GM12878 (cell line): ENCODE data around the gene RPUSD1. TPM values are rescaled to one million over a fixed set of nuclear protein-coding genes. Genes with fewer than 3 reads are reported as not detected.

Source experiments
- ATAC-seq: fragments of 200-7000 bp; cut with Tn5 transposase; 3 replicates; pipeline ENCODE4 v1.9.1; 2020; ENCODE audit warnings: mild to moderate bottlenecking, moderate library complexity
- BruUV-seq: library from RNA; stranded (reverse); fragments of 400-500 nt; replicated peaks from 2 replicates; lab custom pipeline; 2021; lab: Mats Ljungman, UMichigan
- CTCF ChIA-PET: fragments of 300-600 bp; sonication (Branson Sonifier 250); formaldehyde crosslinking; extraction: SDS; loops from one replicate; lab custom pipeline; 2021; ENCODE audit warnings: inconsistent platforms; lab: Yijun Ruan, JAX
- POLR2A ChIA-PET: fragments of 350-600 bp; formaldehyde crosslinking; extraction: SDS; loops from one replicate; lab custom pipeline; 2021; ENCODE audit warnings: inconsistent platforms; lab: Charles Lee
- RAD21 ChIA-PET: fragments of 300-600 bp; sonication (Branson Sonifier 250); formaldehyde crosslinking; loops from one replicate; lab custom pipeline; 2023; ENCODE audit warnings: antibody characterized with exemption; ENCODE audit not compliant: unreplicated experiment; lab: Charles Lee
- SMC1A ChIA-PET: fragments of 300-600 bp; sonication (Branson Sonifier 250); formaldehyde crosslinking; loops from one replicate; lab custom pipeline; 2023; ENCODE audit not compliant: unreplicated experiment, uncharacterized antibody; lab: Charles Lee
- DNase-seq: peaks from one replicate; pipeline ENCODE4 v3.0.0-alpha.2; 2011; ENCODE audit warnings: low read depth, low spot score
- FAIRE-seq: peaks from 3 replicates; lab custom pipeline; 2011; peaks lifted over from hg19 to GRCh38; lab: Jason Lieb, UNC
- H2AFZ ChIP-seq: 2 replicates; pipeline ENCODE4 v1.6.0; 2011; ENCODE audit warnings: low read depth, low read length, control low read depth; ENCODE audit not compliant: control insufficient read depth
- H3K27ac ChIP-seq: 2 replicates; pipeline ENCODE4 v1.5.1; 2011; ENCODE audit warnings: control low read depth; ENCODE audit not compliant: control insufficient read depth, insufficient read depth
- H3K27me3 ChIP-seq, 2 experiments: replicated peaks in 1 of 2; 2 replicates each; pipeline versions ENCODE4 v1.6.0 to v1.6.1; 2011; ENCODE audit warnings: low read length in 1 of 2; ENCODE audit not compliant: control insufficient read depth in 2 of 2, insufficient read depth in 2 of 2
- H3K36me3 ChIP-seq, 2 experiments: 2 replicates each; pipeline ENCODE4 v1.5.1; 2011; ENCODE audit warnings: low read length in 1 of 2; ENCODE audit not compliant: control insufficient read depth in 2 of 2, insufficient read depth in 2 of 2
- H3K4me1 ChIP-seq: 2 replicates; pipeline ENCODE4 v1.6.1; 2011; ENCODE audit warnings: mild to moderate bottlenecking, low read length, moderate library complexity, mixed read lengths; ENCODE audit not compliant: control insufficient read depth, insufficient read depth
- H3K4me2 ChIP-seq: 2 replicates; pipeline ENCODE4 v1.6.0; 2011; ENCODE audit warnings: control low read depth; ENCODE audit not compliant: control insufficient read depth, insufficient read depth
- H3K4me3 ChIP-seq: fragments of 200-600 bp; sonication (generic); 2 replicates; pipeline ENCODE4 v1.5.1; 2016
- H3K79me2 ChIP-seq: 2 replicates; pipeline ENCODE4 v1.6.0; 2011; ENCODE audit warnings: low read length; ENCODE audit not compliant: control insufficient read depth, insufficient read depth
- H3K9ac ChIP-seq: 2 replicates; pipeline ENCODE4 v1.8.0; 2011; ENCODE audit warnings: low read length, control low read depth, mixed read lengths; ENCODE audit not compliant: control insufficient read depth, insufficient read depth
- H3K9me3 ChIP-seq: replicated peaks from 3 replicates; pipeline ENCODE4 v1.5.1; 2011; ENCODE audit warnings: mild to moderate bottlenecking, low read length; ENCODE audit not compliant: control insufficient read depth, insufficient read depth
- H4K20me1 ChIP-seq: 2 replicates; pipeline ENCODE4 v1.6.0; 2011; ENCODE audit not compliant: control insufficient read depth, insufficient read depth
- ATF7 ChIP-seq: fragments of 450-650 bp; IDR thresholded peaks from 2 replicates; pipeline ENCODE4 v1.6.1; 2016; ENCODE audit warnings: low read depth, mild to moderate bottlenecking
- ETV6 ChIP-seq, 2 experiments: fragments of 450-650 bp in 1 of 2; IDR thresholded peaks in 1 of 2; conservative IDR thresholded peaks in 1 of 2; 2 replicates each; pipeline ENCODE4 v1.6.1; 2014; ENCODE audit warnings: antibody characterized with exemption in 1 of 2, borderline replicate concordance in 1 of 2, low read depth in 1 of 2, mild to moderate bottlenecking in 1 of 2, moderate library complexity in 1 of 2
- HDGF ChIP-seq: fragments of 450-650 bp; IDR thresholded peaks from 2 replicates; pipeline ENCODE4 v1.6.1; 2016; ENCODE audit warnings: antibody characterized with exemption
- IRF5 ChIP-seq: fragments of 450-650 bp; IDR thresholded peaks from 2 replicates; pipeline ENCODE4 v1.6.1; 2017; ENCODE audit warnings: borderline replicate concordance
- MEF2A ChIP-seq: IDR thresholded peaks from 2 replicates; pipeline ENCODE4 v1.6.1; 2011; ENCODE audit warnings: low read depth, mild to moderate bottlenecking, low read length, moderate library complexity; ENCODE audit not compliant: insufficient read depth
- MXI1 ChIP-seq: fragments of 150-350 bp; IDR thresholded peaks from 2 replicates; pipeline ENCODE4 v1.6.1; 2011; ENCODE audit warnings: low read depth, mild to moderate bottlenecking, inconsistent platforms, low read length, improper control_type of control experiment
- MYB ChIP-seq: fragments of 150-350 bp; IDR thresholded peaks from 2 replicates; pipeline ENCODE4 v1.6.1; 2014; ENCODE audit warnings: mild to moderate bottlenecking, low read depth, low read length, borderline replicate concordance
- NBN ChIP-seq: fragments of 450-650 bp; IDR thresholded peaks from 2 replicates; pipeline ENCODE4 v1.6.1; 2016
- NFXL1 ChIP-seq: fragments of 450-650 bp; IDR thresholded peaks from 2 replicates; pipeline ENCODE4 v1.6.1; 2017; ENCODE audit warnings: antibody characterized with exemption, mild to moderate bottlenecking, borderline replicate concordance
- NR2C1 ChIP-seq: fragments of 450-650 bp; IDR thresholded peaks from 2 replicates; pipeline ENCODE4 v1.6.1; 2017; ENCODE audit warnings: antibody characterized with exemption, mild to moderate bottlenecking, moderate library complexity
- NR2C2 ChIP-seq: IDR thresholded peaks from 2 replicates; pipeline ENCODE4 v1.6.1; 2011; ENCODE audit warnings: borderline replicate concordance, low read depth; ENCODE audit not compliant: control insufficient read depth, insufficient read length
- PKNOX1 ChIP-seq: fragments of 450-650 bp; IDR thresholded peaks from 2 replicates; pipeline ENCODE4 v1.6.1; 2016; ENCODE audit warnings: mild to moderate bottlenecking
- POU2F2 ChIP-seq: IDR thresholded peaks from 3 replicates; pipeline ENCODE4 v1.6.1; 2011; ENCODE audit warnings: low read depth, mild to moderate bottlenecking, low read length, borderline replicate concordance
- RUNX3 ChIP-seq: IDR thresholded peaks from 2 replicates; pipeline ENCODE4 v1.6.1; 2012; ENCODE audit warnings: low read length, inconsistent platforms
- SKIL ChIP-seq: fragments of 450-650 bp; IDR thresholded peaks from 2 replicates; pipeline ENCODE4 v1.6.1; 2017; ENCODE audit warnings: mild to moderate bottlenecking, low read depth, inconsistent platforms; ENCODE audit not compliant: poor library complexity, severe bottlenecking
- SMAD1 ChIP-seq: fragments of 450-650 bp; IDR thresholded peaks from 2 replicates; pipeline ENCODE4 v1.6.1; 2018; ENCODE audit warnings: mild to moderate bottlenecking, low read depth; ENCODE audit not compliant: partially characterized antibody
- SPI1 ChIP-seq: IDR thresholded peaks from 2 replicates; pipeline ENCODE4 v1.6.1; 2011; ENCODE audit warnings: low read depth, mild to moderate bottlenecking, low read length, moderate library complexity, borderline replicate concordance; ENCODE audit not compliant: insufficient read depth
- TBL1XR1 ChIP-seq: IDR thresholded peaks from 2 replicates; pipeline ENCODE4 v1.6.1; 2012; ENCODE audit warnings: low read depth, low read length, improper control_type of control experiment
- TCF12 ChIP-seq: IDR thresholded peaks from 2 replicates; pipeline ENCODE4 v1.6.1; 2011; ENCODE audit warnings: low read depth, mild to moderate bottlenecking, low read length
- TCF3 ChIP-seq: IDR thresholded peaks from 2 replicates; pipeline ENCODE4 v1.6.1; 2012; ENCODE audit warnings: low read depth, mild to moderate bottlenecking, low read length, borderline replicate concordance; ENCODE audit not compliant: insufficient read depth
- WGBS: methylation state at CpG from one replicate; pipeline ENCODE4 v1.1.6; 2016; ENCODE audit warnings: low lambda C conversion rate; ENCODE audit not compliant: insufficient replicate concordance, insufficient coverage; ENCODE audit errors: missing lambda C conversion rate; 5-methylcytosine and 5-hydroxymethylcytosine counted together
- in situ Hi-C: fragments of 300-500 bp; cut with MboI; formaldehyde crosslinking; loops from 9 replicates; pipeline ENCODE4 v1.14.3; 2018; ENCODE audit warnings: mixed read lengths
- intact Hi-C: fragments of 100-400 bp; cut with micrococcal nuclease; formaldehyde crosslinking; loops from one replicate; pipeline ENCODE4 v1.14.2; 2022; ENCODE audit not compliant: unreplicated experiment
- polyA plus RNA-seq, 11 experiments: library from polyadenylated mRNA; depleted of rRNA in 4 of 11; unstranded in 6 of 11; stranded (reverse) in 5 of 11; fragments of >200 nt; fragmentation: Nextera tagmentation in 4 of 11; fragmentation: Illumina TruSeq in 1 of 11; extraction: Ambion mirVana in 4 of 11; extraction: Trizol in 1 of 11; gene quantifications; 1 replicate in 1 of 11; 2 replicates in 10 of 11; pipeline versions ENCODE4 v1.2.1 to v1.2.3, GENCODE V29; 2011 to 2016; ENCODE audit warnings: inconsistent platforms in 2 of 11, missing spikeins in 2 of 11, low read depth in 1 of 11
- total RNA-seq, 4 experiments: library from RNA; depleted of rRNA in 3 of 4; stranded (reverse); fragments of >200 nt in 3 of 4; fragmentation: Illumina TruSeq in 1 of 4; extraction: Trizol in 1 of 4; gene quantifications; 2 replicates each; pipeline versions ENCODE4 v1.2.1 to v1.2.3, GENCODE V29; 2013 to 2021

The RPUSD1 gene
- total and polyA plus RNA-seq, 10 of the 15 experiments (the other 5 are each of a cell fraction or from before 2014, with no cell fraction given): 0.55 to 49.9 (median 21.1) TPM

GRCh38 chr16:824601-825000, 36.4 kb upstream of the RPUSD1 start (continued):
- TF ChIP-seq SKIL: no peak
- no peak for TF ChIP-seq MYB
- TF ChIP-seq SPI1: no peak
- no peak for TF ChIP-seq IRF5
- TF ChIP-seq NR2C2: no peak
- no peak for TF ChIP-seq TCF12
- TF ChIP-seq ETV6 (conservative IDR thresholded peaks at IDR 0.05 in 1 of 2, IDR thresholded peaks at IDR 0.05 in 1 of 2; ENCODE audit: borderline replicate concordance in 1 of 2, low read depth in 1 of 2): no peak
- no peak for TF ChIP-seq NBN
- TF ChIP-seq NFXL1: no peak

- intact Hi-C loops: no loop called here
- POLR2A ChIA-PET: no interaction called here
- no peaks in the 10 kb centered on the region for H4K20me1 ChIP-seq
- 58% methylated on average over 16 of the region's 22 CpGs for WGBS
- no peaks in the 10 kb centered on the region for H3K36me3 ChIP-seq
- ATAC-seq: no peak
- no peaks in the 10 kb centered on the region for H3K4me1 ChIP-seq
- CTCF ChIA-PET: no interaction called here
- SMC1A ChIA-PET: no interaction called here
- H3K9me3 ChIP-seq: no peaks in the 10 kb centered on the region; the same call in 2 of the 3 replicates
- no peak for FAIRE-seq
- no TSS peak for BruUV-seq
- RAD21 ChIA-PET: no interaction called here
- no peaks in the 10 kb centered on the region for H3K27me3 ChIP-seq
- no peak overlapping the region for H3K4me2 ChIP-seq
- H2AFZ ChIP-seq: no peak overlapping the region
- no peak overlapping the region for H3K9ac ChIP-seq
- DNase-seq: no peak
- no peak overlapping the region for H3K27ac ChIP-seq
- H3K79me2 ChIP-seq: no peaks in the 10 kb centered on the region
- in situ Hi-C loops: no loop called here
- no peak overlapping the region for H3K4me3 ChIP-seq
- no peak for TF ChIP-seq PKNOX1
- TF ChIP-seq POU2F2: no peak
- TF ChIP-seq SMAD1: no peak
- TF ChIP-seq IRF5: no peak
- TF ChIP-seq TBL1XR1: no peak
- no peak for TF ChIP-seq HDGF
- no peak for TF ChIP-seq ATF7
- no peak for TF ChIP-seq MEF2A
- no peak for TF ChIP-seq TCF3
- TF ChIP-seq NR2C1: no peak
- TF ChIP-seq RUNX3: no peak
- no peak for TF ChIP-seq MXI1
Observed at GRCh38 chr16:824194-824593, 36.0 kb upstream of the RPUSD1 start.
